GM18870 (cell line): ENCODE data around the gene MSL2.
"Not testable (repeated sequence)": the region's sequence is repeated elsewhere in the genome, so short reads cannot be mapped to it uniquely, and the experiment has no call there.

Source experiments
- ATAC-seq: cut with Tn5 transposase; IDR thresholded peaks from one replicate; pipeline ENCODE4 v1.9.1; 2021; ENCODE audit warnings: moderate library complexity; ENCODE audit not compliant: unreplicated experiment

The MSL2 gene, protein sequence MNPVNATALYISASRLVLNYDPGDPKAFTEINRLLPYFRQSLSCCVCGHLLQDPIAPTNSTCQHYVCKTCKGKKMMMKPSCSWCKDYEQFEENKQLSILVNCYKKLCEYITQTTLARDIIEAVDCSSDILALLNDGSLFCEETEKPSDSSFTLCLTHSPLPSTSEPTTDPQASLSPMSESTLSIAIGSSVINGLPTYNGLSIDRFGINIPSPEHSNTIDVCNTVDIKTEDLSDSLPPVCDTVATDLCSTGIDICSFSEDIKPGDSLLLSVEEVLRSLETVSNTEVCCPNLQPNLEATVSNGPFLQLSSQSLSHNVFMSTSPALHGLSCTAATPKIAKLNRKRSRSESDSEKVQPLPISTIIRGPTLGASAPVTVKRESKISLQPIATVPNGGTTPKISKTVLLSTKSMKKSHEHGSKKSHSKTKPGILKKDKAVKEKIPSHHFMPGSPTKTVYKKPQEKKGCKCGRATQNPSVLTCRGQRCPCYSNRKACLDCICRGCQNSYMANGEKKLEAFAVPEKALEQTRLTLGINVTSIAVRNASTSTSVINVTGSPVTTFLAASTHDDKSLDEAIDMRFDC

DNA sequence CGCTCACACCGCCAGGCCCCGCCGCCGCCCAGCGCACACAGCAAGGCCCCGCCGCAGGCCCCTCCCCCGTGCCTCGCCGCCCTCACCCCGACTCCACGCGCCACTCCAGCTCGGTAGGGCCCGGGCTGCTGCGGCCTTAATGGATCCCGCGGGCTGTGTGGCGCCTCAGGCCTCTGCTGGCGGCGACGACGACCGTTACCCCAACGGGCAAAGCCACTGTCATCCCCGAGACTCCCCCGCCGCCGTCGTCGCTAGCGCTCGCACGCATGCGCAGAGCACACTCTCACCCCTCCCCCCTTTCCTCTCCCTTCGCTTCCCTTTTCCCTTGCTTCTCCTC is at the start of gene MSL2:
MSL2 (minus strand) TSS at position 272 of the 337 bp plus-strand sequence. CDS start 1,222 bp downstream, outside the sequence.
- ATAC-seq, result peak; percentile 6

DNA sequence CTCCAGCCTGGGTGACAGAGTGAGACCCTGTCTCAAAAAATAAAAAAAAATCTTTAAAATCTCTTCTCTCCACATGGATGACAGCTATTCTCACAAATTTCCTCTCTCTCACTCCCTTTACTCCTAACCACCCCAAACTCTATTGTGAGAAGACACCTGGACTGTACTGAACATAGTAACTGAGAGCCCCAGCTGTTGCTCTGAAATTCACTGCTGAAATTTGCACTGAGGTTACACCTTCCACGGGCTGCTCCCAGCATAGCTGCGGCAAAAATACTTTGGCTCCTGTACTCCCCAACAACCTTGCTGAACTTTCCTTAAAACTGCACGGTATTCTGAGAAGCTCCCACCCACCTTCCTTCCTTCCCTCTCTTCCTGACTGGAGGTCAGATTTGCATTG is 49.6 kb upstream of the MSL2 start:
- no peak for ATAC-seq

DNA sequence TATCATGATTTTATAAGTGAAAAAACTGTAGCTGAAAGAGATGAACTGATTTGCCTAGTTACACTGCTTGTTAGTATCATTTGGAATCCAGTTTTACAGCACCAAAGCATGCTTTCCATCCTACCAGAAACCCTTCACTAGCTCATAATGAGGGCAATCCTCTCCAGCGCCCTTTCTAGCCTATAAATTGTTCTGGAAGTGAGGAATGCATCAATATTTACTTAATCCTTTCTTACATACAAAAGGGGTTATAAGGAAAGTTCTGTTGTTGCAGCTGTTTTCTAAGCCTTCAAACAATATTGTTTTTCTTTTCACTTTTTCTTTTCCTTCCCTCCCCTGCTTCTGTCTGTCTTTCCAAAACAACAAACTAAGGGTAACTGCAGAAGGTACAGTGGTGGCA is 43.0 kb upstream of the MSL2 start:
- ATAC-seq, result no peak

DNA sequence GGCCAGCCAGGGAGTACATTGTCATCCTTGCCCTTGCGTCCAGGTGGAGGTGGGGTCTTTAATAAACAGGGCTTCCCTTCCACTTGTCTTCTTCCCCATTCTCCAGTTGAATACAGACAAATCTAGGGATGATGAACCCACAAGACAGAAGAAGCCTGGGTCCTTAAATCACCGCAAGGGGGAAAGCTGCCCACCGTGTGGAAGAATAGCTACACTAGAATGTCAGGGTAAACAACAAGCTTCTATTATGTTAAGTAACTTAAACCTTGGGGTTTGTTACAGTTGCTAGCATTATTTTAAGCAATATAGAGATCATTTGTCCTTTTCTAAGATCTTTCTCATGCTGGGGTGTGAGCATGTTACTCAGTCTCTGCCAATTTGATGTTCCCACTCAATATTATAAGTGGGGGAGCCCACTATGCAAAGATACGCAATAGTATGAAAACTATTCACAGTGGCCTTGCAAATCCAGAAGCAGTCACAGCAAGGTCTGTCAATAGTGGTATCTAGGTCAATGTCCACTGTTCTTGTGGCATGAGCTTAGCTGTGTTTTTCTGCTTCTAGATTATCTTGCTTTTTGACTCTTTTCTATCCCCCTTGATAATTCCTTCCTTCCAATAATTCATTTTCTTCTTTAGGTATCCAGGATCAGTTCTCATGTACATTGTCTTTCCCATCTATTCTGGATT is 42.0 kb upstream of the MSL2 start:
- ATAC-seq, result no peak

GRCh38 chr3:136237103-136237502 is 41.0 kb upstream of the MSL2 start:
- no peak for ATAC-seq

- ATAC-seq, result no peak
These were observed 40.0 kb upstream of the MSL2 start for GRCh38 chr3:136236109-136236508.

DNA sequence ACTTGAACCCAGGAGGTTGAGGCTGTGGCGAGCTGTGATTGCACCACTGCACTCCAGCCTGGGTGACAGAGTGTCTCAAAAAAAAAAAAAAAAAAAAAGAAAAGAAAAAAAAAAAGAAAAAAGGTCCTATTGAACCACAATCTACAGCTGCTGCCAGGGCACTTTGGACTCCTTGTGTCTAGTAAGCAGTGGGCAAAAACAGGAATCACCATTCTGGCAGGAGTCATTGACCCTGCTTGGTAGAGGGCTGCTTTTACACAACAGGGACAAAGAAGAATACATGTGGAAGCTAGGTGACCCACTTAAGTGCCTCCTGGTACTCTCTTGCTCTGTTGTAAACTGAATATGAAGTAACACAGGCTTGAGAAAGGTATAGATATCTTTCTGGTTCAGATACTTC is 39.4 kb upstream of the MSL2 start:
- ATAC-seq, result no peak

- no peak for ATAC-seq
These were observed 36.3 kb upstream of the MSL2 start for GRCh38 chr3:136232413-136232812.

DNA sequence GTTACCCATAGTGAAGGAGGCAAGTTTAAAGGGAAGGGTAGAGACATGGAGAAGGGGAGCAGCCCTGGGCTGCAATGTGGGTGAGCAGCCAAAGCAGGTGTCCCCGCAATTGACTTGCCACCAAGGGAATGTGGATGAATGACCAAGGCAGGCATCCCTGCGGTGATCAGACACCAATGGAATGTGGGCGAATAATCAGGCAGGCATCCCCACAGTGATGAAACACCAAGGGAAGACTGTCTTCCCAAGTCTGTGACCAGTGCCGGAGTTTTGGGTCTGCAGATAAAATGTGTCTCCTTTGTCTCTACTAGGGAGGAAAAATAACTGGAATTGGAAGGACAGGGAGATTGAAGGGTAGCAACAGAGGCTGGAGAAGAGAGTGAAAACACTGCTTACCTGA is 26.6 kb upstream of the MSL2 start:
- not testable (repeated sequence) for ATAC-seq

GRCh38 chr3:136211547-136211946 is 15.4 kb upstream of the MSL2 start:
- ATAC-seq, result no peak

GRCh38 chr3:136209921-136210320 is 13.8 kb upstream of the MSL2 start:
- ATAC-seq, result no peak

DNA sequence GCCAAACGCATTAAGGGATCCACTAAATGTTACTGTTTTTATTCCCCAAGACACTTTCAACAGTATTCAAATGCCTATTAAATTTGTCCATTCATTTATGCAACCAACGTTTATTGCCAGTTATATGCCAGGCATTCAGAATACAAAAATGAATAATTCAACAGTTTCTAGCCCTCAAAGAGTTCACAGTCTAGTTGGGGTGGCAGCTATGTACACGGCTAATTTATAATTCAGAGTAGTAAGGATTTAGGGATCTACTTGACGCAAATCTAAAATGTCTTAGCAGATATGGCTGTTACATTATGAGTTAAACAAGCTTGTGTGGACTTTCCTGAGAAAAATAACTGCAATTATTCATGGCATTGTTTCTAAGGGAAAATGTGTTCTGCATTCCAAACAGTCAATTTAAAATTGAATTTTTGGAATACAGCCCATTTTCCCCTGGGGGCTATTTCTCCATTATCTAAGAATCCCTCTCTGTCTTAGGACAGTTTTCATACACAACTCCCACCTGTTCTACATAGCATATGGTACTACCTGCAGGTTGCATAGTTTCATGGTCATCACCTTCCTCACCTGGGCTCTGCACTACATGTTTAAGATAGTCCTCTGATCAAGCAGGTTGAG is 11.5 kb upstream of the MSL2 start:
- ATAC-seq, result no peak

- ATAC-seq, result not testable (repeated sequence)
These were observed 3.1 kb upstream of the MSL2 start for GRCh38 chr3:136199219-136199618.

DNA sequence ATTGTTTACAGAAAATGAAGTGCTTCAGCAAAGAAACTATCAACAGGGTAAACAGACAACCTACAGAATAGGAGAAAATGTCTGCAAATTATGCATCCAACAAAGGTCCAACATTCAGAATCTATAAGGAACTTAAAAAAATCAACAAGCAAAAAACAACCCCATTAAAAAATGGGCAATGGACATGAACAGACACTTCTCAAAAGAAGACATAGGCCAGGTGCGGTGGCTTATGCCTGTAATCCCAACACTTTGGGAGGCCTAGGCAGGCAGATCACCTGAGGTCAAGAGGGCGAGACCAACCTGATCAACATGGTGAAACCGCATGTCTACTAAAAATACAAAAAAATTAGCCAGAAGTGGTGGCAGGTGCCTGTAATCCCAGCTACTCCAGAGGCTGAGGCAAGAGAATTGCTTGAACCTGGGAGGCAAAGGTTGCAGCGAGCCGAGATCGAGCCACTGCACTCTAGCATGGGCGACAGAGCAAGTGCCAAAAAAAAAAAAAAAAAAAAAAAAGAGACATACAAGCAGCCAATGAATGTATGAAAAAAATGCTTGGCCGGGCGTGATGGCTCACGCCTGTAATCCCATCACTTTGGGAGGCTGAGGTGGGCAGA is 2.4 kb upstream of the MSL2 start:
- not testable (repeated sequence) for ATAC-seq

GRCh38 chr3:136197159-136197793 is 1.1 kb upstream of the MSL2 start:
- no peak for ATAC-seq

DNA sequence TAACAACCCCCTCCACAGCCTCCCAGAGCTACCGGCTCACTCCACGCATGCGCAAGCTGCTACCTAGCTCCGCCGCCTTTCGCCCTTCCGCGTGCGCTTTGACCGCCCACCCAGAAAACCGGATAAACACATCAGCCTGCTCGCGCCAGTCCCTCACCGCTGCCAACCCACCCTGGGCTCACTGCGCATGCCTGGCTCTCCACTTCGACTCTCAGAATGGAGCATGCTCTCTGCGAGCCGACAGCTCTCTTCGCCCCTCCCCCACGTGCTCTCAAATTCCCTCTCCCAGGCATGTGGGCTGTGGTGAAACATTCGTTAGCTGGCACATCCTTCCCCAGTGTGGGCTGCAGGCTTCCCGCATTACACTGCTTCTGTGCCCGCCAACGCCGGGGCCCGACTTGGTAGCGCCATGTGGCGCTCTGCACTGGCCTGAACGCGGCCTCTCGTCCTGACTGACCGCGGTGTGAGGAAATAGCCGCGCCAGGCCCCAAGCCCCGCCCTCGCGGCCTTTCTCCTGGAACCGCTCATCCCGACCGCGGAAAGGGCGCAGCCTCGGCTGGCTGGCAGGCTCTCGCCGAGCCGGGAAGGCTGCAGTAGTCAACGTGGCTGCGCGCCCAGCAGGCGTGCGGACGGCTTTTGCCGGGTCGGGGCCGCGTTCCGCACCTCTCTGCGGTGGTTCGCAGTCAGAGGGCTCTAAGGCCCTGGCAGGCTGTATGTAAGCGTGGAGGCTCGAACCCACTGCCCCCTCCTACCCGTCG is 445 bp upstream of the MSL2 start:
- ATAC-seq, result peak; percentile 73

DNA sequence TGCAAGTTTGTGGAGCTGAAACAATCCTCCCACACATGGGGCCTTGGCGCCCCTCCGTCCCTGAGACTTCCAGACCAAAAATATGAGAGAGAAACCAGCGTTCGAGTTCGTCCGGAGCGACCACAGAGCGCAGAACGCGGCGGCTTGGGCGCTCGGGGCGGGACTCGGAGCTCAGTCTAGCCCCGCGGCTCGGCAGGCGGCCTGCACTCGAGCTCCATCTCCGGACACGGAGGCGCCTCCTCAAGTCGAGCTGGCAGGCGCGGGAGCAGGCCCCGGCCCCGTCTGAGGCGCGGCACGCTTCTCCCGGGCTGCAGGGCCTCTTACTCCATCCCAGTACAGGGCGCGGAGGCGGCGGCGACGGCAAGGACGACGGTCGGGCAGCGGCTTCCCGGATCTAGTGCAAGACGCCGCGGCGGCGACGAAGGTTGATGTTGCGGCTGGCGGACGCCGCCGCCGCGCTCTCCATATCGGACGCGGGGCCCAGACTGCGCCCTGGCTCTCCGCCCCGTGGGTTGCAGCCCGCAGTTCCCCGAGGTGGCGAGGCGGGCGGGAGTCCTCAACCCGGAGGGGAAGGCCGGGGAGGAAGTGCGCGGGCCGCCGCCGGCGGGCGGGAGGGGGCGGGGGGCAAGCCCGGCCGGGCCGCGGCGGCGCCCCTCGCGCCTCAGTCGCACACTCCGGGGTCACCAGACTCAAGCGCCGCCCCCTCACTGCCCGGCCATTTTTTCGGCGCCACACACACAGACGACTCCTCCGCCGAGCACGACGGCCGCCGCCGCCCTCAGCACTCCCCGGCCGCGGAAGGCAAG is 674 bp downstream of the MSL2 start:
- peak; percentile 3 for ATAC-seq

DNA sequence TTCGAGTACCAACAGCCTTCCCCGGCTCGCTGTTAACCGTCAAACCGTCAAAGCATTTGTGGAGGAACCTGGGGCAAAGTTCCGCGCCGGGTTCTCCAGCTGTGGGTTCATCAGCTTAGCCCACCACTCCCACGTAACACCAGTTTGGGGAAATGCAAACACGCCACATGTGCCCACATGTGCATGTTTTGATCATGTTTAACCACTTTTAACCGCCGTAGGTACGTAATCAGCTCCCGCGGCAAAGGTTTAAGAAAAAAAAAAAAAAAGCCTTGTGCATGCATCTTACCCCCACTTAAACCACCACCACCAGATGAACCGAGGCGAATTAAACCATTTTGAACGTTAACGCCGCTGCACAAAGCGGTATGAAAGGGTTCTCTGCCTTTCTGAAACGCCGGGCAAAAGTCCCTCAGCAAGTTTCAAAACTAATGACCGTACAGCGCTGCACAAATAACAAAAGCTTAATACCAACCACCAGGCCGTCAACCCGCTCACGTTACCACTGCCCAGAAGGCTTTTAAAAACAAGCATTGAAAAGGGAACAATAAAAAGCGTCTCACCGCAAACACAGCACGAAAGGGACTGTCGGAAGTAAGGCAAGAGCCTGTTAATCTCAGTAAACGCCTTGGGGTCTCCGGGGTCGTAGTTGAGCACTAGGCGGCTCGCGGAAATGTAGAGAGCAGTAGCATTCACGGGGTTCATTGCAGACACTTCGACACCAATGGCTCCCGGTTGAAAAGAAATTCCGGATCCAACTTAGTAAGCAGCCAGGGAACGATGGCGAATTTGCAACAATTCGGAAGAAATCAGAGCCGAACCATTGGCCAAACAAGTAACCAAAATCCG is 1.5 kb downstream of the MSL2 start:
- no peak for ATAC-seq
